Suprapubic skin (tissue), 3 donors: ENCODE data around the gene CFAP46.

ENCODE experiments used
- CTCF ChIP-seq, 2 donors: fragments of 200-600 bp in 1 of 2; fragments of 450-650 bp in 1 of 2; sonication (generic) in 1 of 2; IDR thresholded peaks; one replicate each; pipeline ENCODE4 v1.5.1; 2016 to 2019; ENCODE audit warnings: antibody characterized with exemption in 2 of 2, mild to moderate bottlenecking in 1 of 2, moderate library complexity in 1 of 2
- POLR2A ChIP-seq, 2 donors: fragments of 450-650 bp; IDR thresholded peaks; one replicate each; pipeline ENCODE4 v1.6.1; 2017; ENCODE audit warnings: antibody characterized with exemption in 2 of 2, mild to moderate bottlenecking in 2 of 2, moderate library complexity in 2 of 2

- no peak for TF ChIP-seq CTCF (IDR thresholded peaks at IDR 0.05)
- no peak for TF ChIP-seq POLR2A (IDR thresholded peaks at IDR 0.05)
Measured at GRCh38 chr10:132915411-132915810, 27.0 kb downstream of the CFAP46 start.
